ENCODE measurements around the gene C2orf66.

Gene C2orf66

GRCh38 chr2:196809260-196809659 is at the start of gene C2orf66:
Gene C2orf66 (minus strand): TSS chr2:196809355. CDS start chr2:196809336, 19 bp downstream.
- DNase-seq: no peak

- no peak for DNase-seq
Observed at GRCh38 chr2:196854629-196855028, 45.5 kb upstream of the C2orf66 start.

GRCh38 chr2:196853301-196854087 is 44.3 kb upstream of the C2orf66 start:
- no peak for DNase-seq

GRCh38 chr2:196851088-196851487 is 41.9 kb upstream of the C2orf66 start:
- no peak for DNase-seq

GRCh38 chr2:196849895-196850294 is 40.7 kb upstream of the C2orf66 start:
- DNase-seq: no peak

DNA sequence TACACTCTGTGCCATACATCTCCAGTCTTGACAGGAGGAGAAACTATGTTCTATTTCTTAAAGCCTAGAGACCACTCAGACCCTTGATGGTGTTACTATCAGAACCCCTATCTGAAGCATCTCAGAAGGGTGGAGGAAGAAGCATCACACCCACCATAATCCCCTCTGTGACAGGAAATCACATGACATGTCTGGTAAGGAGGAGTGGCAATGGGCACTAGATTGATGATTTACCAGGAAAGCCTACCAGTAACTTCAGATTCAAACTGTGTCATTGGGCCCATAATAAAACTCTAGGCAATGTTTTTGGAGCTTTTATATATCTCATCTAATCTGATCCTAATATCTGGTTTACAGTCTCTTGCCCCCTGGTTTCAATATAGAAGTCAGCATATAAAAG is 37.1 kb upstream of the C2orf66 start:
- DNase-seq: no peak

DNA sequence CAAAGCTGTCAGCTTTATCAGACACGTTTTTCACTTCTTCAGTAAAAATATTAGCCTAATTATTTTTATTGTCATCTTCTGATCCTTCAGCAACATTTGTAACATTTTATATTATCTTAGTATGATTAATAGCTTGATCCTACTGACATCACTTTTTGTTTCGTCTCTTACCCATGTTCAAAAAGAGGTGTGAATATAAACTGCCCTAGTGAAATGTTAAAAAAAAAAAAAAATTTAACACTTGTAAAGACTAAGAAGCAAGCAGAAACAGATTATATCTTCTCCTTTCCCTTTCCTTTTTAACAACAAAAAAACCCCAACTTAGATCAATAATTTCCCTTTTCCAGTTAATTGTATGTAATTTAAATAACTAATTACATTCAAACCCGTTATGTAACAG is 36.2 kb upstream of the C2orf66 start:
- no peak for DNase-seq

DNA sequence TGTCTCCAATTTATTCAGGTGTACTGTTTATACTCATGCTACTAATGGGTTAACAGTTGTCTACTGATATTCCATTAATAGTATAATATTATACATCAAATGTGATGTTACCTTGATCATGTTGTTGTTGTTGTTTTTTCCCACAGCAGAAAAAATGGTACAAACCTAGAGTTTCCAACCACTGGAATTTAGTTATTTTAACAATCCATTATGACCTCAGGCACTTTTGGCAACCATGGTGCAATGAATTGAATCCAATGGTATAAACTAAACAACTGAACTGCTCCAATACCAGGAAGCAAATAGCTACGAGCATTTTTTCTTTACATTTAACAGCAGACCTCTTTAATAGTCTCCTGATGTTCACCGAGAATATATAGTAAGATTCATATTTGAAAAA is 31.0 kb upstream of the C2orf66 start:
- DNase-seq: no peak

DNA sequence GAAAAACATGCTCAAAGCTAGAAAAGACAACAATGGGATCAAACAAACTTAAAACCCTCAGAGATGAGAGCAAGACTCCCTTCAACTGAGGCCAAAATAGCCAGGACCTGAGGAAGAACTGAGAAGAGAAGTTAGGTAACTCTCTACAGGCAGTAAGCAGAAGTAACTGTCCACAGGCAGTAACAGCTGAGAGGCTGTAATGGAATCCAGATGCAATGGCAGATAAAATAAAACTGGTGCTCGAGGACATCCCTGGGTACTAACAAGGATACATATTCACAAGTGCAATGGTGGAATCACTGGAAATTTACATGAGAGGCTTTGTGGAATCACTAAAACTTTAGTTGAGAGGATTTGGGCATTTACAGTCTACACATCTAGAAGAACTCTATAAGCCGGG is 30.4 kb upstream of the C2orf66 start:
- no peak for DNase-seq

DNA sequence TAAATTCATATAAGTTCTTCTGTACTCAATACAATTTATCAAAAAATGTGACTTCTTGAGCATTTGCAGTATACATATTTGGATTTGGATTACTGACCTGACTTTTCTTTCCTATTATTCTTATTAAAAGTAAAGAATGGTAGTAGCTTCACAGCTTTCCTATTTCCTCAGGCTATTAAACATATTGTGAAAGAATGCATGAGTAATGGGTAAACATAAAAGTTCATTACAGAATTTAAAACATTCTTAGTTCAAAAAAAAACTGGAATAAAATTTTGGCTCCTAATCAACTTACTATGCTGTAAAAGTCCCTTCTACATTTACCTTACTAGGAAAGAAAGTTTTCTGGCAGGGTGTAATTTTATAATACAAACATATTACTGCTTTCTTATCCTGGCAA is 27.3 kb upstream of the C2orf66 start:
- no peak for DNase-seq

DNA sequence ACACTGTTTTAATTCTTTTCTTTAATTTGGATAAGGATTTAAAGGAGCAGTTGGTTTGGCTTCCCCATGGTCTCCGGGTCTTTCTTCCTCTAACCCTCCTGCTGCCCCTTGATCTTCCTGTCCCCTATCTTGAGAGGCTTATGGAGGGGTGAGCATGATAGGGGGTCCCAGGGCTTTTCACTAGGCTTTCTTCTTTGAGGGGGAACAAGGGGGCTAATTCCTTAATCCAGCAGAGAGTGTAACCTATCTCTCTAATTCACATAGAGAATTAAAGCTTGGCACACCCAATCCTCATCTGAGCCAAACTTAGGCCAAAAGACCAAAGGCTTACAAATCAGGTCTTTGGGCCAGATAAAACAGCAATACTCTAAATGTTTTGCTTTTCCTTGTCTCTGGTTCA is 21.5 kb upstream of the C2orf66 start:
- DNase-seq: no peak

- no peak for DNase-seq
Observed at GRCh38 chr2:196827356-196827755, 18.2 kb upstream of the C2orf66 start.

DNA sequence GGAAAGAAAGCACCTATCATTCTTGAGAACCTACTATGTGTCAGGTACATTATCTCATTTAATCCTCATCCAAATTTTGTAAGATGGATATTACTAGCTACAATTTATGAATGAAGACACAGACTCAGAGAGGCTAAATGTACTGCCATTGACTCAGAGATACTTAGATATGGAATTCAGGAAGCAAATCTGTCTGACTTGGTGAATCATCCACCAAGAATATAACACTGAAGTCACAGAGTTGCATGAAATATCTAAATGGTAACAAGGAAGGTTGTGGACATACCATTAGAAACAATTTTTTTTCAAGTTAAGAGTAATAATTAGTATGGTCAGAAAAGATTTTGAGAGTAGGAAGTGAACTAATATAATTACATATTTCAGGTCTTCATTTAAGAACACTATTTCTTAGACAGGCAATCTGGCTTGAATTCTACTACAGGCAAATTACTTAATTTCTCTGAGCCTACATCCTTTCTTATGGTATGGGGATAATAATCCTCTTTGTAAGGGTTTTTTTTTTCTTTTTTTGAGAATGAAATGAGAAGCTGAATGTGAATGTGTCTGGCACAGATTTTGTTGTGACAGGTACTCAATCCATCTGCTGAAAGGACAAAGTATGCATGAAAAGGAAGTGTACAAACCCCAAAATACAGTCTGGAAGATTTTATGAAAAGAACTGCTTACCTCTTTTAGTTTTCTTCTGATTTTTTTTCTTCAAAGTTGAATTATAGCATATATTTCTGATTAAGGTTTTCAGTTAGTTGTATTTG is 14.8 kb upstream of the C2orf66 start:
- DNase-seq: no peak

GRCh38 chr2:196821195-196821594 is 12.0 kb upstream of the C2orf66 start:
- DNase-seq: no peak

GRCh38 chr2:196808083-196808665 is 981 bp downstream of the C2orf66 start:
- no peak for DNase-seq

- DNase-seq: no peak
Observed at GRCh38 chr2:196804381-196804780, 4.8 kb downstream of the C2orf66 start.

GRCh38 chr2:196802401-196802800 is 6.8 kb downstream of the C2orf66 start:
- DNase-seq: no peak

DNA sequence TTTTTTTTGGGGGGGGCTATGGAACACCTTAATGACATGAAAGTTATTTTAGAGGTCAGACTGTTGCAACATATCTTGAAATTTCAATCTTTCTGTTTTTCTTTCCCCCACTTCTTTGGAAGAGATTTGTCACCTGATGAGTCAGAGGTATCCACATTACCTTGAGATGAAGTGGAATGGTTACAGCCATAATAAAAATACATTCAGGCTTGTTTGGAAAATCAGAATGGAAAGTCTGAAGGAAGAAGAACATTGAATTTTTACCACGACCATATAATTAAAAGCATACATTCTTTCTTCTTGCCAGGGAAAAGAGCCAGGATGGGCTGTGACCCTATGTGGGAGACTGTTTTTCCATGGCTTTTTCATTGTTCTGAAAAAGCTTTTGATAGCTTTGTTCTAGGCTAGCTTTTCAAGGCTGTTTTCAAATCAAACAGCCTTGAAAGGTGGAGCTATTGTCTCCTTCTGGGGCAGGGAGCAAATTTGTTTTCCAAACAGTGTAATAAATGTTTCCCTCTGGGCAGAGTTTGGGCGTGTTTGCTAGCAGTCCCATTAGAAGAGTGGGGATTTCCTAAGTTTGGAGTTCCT is 7.4 kb downstream of the C2orf66 start:
- no peak for DNase-seq

GRCh38 chr2:196798980-196799379 is 10.2 kb downstream of the C2orf66 start:
- DNase-seq: no peak

- no peak for DNase-seq
Observed at GRCh38 chr2:196792865-196793264, 16.3 kb downstream of the C2orf66 start.

DNA sequence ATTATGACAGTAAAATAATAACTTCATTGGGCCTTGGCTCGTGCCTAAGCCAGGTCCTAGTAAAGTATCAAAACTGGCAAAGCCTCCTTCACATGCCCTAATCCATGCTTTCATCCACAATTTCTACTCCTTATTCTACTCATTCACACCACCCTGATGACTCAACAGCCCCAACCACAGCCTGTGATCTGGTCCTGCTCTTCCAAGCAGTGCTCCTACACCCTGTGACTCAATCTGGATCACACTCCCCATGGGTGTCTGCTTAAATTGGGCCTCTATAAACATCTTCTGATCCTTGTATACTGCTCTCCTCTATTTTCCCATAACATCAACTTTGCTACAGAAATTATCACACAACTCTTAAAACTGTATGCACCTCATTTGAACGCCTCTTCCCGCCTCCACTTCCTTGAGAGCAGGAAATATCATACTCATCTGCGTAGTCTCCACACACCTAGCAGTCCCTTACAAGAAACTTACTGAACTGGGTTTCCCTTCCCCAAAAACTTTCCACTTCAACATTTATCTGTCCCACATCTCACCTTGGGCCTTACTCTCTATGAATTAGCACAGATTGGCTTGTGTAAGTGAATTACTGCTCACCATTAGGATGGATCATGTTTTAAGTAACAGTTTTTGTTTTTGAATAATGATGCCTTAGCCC is 25.6 kb downstream of the C2orf66 start:
- peak; percentile 67 for DNase-seq

GRCh38 chr2:196767101-196767500 is 42.1 kb downstream of the C2orf66 start:
- DNase-seq: no peak

DNA sequence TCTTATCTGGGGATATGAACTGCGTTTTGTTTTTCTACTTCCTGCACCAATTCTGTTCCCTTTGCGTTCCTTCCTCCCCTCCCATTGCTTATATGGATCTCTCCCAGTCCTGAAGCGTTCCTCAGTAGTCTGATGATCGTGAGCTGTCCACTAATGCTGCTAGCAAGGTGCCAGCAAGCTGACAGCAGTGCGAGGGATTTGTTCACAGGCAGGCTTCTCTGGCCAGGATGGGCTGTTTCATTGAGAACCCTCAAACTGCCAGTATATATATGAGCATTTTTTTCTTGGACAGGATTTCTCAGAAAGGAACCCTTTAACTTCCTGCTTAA is 49.8 kb downstream of the C2orf66 start:
- no peak for DNase-seq

Measured in activated effector memory CD4-positive, alpha-beta T cell treated with anti-CD3 and anti-CD28 coated beads, Interleukin-2, amount 50 U/mL, for 16 hours (primary cell).